ENCODE data around the gene LRGUK. TPM values are rescaled to one million over a fixed set of nuclear protein-coding genes. Genes with fewer than 3 reads are reported as not detected.
"Not testable (repeated sequence)": the region's sequence is repeated elsewhere in the genome, so short reads cannot be mapped to it uniquely, and the experiment has no call there.

Gene LRGUK
- total RNA-seq, 1 donor from 2014 or later, result 0.87 TPM

DNA sequence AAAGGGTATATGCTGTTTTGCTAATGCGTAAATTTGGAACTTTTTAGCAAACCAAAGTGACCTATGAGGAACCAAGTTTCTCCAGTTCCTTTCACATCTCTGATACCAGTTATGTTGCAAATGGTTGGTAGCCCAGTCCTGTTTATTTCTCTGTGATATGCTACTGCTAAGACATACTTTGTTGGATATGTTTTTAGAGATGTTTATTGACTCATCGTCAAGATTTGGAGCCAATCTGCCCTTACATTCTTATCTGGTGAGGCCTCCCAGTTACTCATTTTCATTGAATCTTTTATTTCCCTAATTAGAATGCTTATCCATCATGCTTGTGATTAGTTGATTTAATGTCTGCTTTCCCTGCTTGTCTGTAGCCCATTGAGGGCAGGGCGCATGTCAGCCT lies 58.9 kb downstream of the LRGUK start:
- DNase-seq (ENCODE audit: low spot score), result no peak

DNA sequence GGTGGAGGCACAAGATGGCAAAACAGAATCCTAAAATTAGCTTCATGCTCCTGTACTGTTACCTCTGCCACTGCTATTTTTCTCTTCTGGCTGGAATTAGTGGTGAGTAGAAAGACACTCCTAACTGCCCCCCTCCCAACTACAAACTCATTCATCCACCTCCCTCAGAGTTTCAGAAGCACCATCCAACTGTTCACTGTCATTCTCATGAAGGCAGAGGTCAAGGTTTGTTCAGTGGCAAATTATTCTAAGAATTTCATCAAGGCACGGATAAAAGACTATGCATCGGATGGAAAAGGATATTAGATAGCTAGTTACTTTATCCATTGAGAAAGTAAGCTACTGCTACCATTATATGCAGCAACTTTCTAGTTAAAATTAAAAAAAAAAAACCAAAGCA lies 59.7 kb downstream of the LRGUK start:
- DNase-seq (ENCODE audit: low spot score), result no peak

DNA sequence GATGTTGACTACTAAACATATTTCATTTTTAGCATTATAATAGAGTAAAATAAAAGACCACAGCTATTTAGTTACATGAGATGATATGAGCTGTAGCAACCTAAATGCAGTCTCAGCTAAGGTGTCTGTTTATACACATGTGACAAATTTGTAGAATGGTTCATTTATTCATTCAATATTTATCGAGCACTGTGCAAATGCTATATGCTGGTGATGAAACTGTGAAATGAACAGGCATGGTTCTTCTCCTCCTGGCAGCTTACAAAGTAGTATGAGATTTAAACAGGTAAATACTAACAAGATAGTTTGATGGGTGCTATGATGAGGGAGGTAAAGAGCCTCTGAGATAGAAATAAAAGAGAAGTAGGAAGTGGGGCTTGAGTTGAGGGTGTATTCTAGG lies 60.8 kb downstream of the LRGUK start:
- no peak for DNase-seq (ENCODE audit: low spot score)

DNA sequence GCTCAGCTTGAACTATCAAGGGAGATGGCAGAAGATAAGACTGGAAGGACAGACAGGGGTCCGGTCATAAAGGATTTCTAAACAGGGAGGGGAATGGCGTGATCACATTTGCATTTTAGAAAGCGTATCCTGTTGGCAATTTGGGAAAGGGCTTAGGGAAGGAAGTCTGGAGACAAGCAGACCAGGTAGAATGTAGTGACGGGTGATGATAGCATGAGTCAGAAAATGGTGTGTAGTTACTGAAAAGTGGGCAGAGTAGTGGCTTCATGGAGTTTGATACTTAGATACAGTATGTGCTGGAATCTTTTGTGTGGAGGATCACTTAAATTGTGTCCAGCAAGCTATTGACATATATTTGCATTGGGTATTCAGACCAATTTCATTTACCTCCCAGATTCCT lies 61.2 kb downstream of the LRGUK start:
- DNase-seq (ENCODE audit: low spot score), result no peak

DNA sequence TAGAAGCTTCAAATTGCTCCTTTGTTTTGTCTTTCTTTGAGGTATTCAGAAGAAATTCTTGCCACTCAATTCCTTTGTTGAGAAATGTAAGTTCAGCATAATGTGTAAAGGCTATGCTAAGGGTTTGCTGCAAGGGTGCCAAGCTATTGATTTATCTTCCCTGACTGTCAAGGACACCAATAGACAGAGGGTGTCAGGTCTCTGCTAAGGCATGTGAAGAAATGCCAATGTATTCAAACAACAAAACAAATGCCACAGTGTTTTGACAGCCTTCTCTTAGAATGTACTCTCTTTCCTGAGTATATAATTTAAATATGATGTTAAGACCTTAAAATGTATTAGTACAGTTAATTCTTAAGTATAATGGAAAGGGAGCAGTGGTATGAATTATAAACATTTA lies 62.4 kb downstream of the LRGUK start:
- no peak for DNase-seq (ENCODE audit: low spot score)

DNA sequence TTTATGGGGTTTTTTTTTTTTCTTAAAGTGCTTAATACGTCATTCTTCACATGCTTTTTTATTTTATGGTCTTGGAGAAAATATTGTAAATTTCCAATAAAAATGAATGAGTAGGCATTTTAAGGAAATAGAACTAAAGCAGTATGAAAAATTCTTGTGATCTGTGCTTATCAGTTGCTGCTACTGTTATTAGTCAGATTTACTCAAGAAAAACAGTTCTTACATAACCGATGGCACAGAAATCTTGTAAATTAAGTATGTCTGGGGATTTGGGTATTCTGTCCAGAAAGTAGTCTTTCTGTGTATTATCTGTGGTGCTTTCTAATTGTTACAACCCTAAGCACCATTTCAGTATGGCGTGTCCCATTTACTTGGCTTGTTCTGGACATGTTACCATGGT lies 64.7 kb downstream of the LRGUK start:
- DNase-seq (ENCODE audit: low spot score), result no peak

DNA sequence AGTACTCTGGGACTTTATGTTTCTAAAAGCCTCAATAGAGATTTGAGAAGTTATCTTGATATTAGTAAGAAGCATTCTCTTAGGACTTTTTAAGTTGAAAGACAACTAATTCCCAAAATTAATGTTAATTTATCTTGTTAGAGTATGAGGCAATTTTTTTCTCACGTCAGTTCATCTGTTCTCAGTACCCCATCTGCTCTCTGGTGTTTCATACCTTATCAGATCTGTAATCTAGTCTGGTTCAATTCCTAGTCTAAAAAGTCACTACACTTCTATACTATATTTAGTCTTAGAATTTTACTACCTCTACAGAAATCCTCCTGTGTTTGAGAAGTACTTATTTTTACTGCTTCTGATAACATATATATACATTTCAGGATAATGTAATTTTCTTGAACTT lies 66.1 kb downstream of the LRGUK start:
- DNase-seq (ENCODE audit: low spot score), result no peak

DNA sequence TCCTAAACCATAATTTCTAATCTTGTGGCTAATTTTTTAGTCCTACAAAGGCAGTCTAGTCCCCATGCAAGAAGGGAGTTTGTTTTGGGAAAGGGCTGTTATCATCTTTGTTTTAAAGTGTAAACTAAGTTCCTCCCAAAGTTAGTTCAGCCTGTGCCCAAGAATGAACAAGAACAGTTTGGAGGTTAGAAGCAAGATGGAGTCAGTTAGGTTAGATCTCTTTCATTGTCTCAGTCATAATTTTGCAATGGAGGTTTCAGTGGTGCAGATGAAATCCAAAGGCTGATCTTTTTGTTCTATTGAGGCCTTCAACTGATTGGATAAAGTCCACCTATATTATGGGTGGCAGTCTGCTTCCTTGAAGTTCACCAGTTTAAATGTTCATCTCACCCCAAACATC lies 68.1 kb downstream of the LRGUK start:
- DNase-seq (ENCODE audit: low spot score), result no peak

DNA sequence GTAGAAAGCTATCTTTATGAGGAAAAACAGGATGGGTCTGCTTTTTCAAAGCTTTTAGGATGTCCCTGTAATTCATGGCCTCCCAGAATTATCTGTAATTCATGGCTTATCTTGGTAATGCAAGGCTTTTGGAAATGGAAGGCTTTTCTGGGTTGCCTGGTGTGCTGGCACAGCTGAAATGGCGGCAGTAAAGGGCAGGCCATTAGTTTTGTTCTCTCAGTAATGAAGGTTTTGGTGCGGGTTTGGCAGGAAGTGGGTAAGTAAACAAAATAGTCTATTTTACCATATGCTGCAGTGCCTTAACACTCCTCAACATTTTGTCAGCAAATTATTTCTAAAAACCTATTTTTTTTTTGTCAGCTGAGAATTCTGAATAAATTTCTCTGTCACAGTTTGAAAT lies 69.3 kb downstream of the LRGUK start:
- no peak for DNase-seq (ENCODE audit: low spot score)

DNA sequence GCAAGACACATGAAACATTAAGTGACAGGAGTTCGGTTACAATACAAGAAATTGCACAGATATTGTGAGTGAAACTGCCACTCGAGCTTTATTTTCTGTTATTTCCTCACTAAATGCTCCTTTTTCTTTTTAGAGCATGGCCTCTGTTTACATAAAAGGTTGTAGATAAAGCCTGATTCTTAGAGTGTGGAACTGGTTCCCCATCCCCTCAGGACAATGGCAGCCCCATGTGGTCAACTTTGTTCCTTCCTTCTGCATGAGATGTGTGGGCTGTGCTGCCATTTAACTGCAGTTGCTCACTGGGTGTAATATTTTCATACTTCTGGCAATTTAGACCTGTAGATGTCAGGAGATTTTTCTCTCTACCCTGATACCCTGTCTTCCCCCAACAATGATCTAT lies 70.2 kb downstream of the LRGUK start:
- no peak for DNase-seq (ENCODE audit: low spot score)

DNA sequence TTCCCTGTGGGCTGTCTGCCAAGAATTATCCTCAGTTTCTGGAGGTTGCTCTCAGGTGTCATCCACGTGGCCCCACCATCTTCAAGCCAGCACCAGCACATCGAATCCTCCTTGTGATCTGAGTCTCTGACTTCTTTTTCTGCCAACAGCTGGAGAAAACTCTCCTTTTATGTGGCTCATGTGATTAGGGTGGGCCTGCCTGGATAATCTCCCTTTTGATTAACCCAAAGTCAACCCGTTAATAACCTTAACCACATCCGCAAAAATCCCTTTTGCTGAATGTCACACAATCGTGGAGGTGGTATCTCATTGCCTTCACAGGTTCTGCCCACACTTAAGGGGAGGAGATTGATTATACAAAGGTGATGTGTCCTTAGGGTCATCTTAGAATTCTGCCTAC lies 73.8 kb downstream of the LRGUK start:
- no peak for DNase-seq (ENCODE audit: low spot score)

DNA sequence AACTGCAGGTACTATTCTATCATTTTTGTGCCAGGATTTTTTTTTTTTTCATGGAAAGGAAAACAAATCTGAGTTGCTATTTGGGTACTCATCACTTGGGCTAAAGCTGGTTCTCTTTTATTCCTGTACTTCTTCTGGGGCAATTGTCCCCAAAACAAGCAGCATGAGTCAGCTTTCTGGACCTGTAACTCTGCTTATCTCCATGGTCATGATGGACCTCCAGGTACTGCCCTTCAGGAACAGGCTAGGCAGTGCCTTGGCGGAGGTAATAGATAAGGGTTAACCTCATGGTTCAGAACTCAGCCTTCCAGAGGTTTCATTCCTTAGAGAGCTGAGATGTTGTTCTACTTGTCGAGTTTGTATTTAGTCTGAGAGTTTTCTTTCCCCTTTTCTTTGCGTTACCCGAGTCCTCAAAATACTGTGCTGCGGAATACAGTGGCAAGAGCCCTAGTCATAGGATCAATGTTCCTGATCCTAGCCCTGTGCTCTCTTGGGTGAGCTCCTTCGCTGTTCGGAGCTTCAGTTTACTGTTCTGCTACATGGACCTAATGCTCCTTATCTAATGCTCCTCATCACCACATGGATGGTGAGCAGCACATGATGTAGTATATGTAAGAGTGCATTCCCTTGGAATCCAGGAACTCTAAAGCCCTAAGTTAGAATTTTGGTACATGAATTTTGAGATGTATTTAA lies 74.6 kb downstream of the LRGUK start:
- no peak for DNase-seq (ENCODE audit: low spot score)

DNA sequence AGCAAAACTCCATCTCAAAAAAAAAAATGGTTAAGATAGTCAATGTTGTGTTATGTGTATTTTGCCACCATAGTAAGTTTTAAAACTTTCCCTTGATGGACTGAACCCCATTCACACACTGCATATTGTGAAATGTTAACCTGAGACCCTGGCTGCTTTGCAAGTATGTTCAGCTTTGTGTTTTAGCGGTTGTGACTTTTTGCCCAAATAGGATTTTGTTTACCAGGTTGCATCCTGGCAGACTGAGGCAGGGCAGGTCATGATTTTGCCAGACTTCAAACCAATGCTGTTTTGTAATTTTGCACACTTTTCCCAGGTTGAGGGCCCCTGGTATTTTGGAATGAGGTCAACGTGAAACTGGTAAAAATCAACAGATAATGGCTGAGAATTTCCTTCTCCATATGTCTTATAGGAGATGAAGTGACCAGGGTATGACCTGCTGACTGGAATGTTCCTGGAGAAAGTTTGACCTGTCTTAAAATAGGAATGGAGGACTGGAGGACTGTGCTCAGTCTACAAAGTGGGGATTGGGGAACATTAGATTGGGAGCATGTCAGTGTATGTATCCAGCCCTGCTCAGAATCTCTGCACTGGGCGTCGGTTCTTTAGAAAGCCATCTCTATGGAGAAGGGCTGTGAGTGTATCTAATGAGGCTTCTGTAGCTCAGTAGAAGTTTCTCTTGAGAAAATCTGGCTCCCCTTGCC lies 76.2 kb downstream of the LRGUK start:
- DNase-seq (ENCODE audit: low spot score), result no peak

DNA sequence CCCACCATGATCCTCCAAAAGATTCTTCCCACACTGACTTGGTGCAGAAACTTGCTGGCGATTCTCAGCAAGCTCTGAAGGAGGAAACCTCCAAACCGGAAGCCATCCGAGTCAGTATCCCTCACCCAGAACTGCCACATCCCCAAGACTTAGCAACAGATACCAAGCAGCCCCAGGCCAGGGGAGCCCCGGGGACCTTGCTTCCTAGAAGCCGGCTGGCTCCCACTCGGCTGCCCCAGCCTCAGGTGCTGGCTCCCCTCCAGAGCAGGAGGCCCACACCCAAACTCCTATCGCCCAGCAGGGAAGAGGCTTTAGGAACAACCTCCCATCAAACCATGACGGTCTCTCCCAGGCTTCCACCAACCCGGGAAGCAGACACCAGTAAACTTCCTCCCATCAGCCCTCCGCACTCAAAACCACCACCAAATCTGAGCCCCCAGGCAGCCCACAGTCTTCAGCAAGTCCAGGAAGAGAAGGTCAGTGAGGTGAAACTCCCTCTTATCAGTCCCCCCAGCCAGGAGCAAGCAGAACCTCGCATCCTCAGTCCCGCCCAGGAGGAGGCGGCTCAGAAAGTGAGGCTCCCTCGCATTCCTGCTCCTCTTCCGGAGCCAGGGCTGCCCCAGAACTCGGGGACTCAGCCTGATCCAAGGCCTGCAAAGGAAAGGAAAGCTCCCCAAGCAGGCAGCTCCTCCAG lies 82.3 kb downstream of the LRGUK start:
- no peak for DNase-seq (ENCODE audit: low spot score)

DNA sequence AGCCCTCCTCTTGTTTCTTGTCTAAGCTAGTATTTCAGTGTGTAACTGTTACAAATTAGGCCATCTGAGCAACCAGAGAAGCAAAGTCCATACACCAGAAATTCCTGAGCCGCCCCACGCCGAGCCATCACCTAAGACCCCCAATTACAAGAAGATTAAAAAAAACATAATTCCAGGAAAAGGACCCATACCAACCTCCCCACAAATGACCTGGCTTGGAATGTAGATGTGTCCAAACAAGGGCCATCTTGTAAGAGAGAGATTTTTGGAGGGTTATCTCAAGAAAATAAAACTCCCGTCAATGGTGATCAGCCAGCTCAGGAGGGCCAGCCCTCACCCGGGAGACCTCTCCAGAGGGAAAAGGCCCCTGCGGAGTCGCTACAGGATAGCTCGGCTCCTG lies 83.1 kb downstream of the LRGUK start:
- DNase-seq (ENCODE audit: low spot score), result no peak

DNA sequence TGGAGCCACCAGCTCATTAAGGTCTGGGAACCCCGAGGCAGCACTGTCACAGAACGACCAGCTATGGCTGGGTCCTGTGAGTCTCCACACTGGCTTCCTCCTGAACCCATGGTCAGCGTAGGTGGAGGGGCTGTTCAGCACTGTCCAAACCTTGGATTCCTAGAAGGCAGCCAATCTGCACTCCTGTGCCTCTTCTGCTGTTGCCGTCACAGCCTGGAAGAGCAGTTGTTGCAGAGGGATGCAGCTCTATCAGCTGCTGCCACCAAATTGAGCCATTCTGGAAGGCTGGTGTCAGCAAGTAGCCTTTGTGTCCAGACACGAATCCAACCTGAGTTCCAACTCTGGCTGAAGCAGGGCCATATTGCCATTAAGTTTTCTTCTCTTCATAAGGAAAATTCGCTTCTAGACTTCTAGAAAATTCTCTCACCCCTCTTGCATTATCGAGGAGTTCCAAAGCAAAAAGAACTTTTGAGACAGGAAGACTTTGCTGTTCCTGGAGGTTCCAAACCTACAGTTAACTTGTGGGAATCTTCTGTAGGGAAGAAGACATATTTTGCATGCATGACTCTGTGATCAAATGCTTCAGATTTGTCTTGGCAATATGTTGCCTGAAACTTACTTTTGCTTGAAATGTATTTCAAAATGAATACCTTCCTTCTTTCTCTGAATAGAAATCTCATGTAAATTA lies 84.0 kb downstream of the LRGUK start:
- no peak for DNase-seq (ENCODE audit: low spot score)

DNA sequence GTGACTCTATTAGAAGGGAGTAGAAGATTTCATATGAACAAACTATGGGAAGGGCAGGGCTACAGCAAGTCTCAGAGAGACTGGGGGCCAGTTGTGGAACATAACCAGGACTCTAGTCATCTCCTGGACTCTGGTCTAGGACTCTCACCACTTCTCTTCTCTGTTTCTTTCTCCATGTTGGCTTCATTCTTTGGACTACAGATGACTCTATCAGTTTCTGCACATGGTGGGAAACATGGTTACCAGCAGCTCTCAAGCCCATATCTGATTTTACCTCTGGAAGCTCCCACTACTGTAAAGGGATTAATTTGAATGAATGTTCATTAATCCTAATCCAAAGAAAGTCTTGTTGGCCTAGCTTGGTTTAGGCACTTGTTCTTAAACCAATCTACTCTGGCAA lies 84.7 kb downstream of the LRGUK start:
- DNase-seq (ENCODE audit: low spot score), result no peak

DNA sequence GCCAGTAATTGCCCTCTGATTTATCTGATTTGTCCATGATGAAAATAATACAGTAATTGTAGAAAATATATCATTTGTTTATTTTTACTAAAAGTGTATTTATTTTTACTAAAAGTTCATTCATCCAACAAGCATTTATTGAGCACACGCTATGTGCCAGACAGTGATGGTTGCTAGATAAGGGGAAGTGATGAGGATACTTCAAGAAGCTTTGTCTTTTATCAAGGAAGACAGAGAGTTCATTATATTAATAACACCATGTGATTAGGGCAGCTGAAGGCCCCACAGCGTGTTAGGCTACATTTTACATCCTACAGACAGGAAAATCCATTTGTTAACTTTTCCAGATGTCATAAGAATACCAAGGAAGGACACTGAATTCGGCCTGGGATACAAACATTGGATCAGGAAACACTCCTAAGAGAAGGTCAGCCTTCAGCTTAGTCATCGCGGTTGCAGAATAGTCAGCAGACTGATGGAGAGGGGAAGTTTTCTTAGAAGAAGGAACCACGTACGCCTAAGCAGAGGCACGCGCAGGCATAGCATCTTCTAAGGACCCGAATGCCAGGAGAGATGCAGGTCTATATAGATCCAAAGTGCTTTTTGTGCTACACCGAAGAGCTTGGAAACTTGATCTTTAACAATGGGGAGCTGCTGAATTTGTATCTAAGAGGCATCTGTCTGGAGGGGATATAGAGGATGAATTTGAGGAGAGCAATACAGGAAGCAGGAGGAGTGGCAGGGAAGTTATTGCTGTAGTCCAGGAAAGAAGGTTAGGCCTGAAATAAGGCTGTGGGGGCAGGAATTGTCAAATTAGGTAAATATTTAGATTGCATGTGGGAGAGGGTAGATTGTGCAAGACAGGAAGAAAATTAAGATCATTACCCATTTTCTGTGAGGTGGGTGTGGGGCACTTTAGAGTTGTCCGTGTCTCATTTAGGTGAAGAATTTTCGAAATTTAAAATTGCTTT lies 85.7 kb downstream of the LRGUK start:
- DNase-seq (ENCODE audit: low spot score), result no peak

DNA sequence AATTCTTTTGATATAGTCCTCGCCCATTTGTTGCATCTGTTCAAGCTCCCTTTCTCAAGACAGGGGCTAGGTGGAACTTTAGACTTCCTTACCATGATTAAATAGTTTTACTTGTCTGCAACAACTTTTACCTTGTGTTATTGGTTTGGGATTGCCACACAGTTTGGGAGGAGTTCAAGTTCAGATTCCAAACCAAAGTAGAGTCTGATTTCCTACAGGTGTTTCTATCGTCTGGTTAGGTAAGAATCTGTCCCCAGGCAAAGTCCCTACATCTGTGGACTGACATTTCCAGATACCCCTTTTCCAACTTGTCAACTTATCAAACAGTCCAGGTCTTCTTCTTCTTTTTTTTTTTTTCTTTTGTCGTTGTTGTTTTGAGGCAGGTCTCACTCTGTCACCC lies 93.1 kb downstream of the LRGUK start:
- DNase-seq (ENCODE audit: low spot score), result no peak

DNA sequence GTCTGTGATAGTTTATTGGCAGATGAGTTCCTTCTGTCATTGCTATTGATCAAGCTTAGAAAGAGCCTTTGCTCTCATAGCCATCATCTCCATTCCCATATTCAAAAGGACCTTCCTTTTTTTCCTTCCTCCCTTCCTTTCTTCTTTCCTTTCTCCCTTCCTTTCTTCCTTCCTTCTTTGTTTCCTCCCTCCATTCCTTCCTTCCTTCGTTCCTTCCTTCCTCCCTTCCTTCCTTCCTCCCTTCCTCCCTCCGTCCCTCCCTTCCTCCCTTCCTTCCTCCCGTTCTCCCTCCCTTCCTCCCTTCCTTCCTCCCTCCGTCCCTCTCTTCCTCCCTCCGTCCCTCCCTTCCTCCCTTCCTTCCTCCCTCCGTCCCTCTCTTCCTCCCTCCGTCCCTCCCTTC lies 104.2 kb downstream of the LRGUK start:
- not testable (repeated sequence) for DNase-seq (ENCODE audit: low spot score)

DNA sequence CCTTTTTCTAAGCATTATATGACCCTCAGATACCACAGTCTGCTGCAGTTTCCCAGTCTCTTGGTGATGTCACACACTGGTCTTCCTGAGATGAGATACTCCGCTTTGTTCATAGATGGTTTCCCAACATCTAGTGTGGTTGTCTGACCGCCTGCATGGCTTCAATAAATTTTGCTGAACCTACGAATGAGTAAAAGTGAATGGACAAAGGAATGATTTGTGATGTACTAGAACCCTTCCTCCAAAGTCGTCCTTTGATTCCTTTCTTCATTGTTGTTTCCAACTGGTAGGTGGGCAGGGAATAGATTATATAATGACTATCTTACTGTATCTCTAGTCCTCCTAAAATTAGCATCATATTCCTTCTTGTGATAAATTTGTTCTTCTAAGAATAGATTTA lies 107.1 kb downstream of the LRGUK start:
- no peak for DNase-seq (ENCODE audit: low spot score)
